Amniotic stem cell (primary cell): Measurements from ENCODE around the gene GLYR1.

Experiments used
- DNase-seq: peaks from one replicate; lab custom pipeline; 2025; lab: John Stamatoyannopoulos, UW

Gene GLYR1

DNA sequence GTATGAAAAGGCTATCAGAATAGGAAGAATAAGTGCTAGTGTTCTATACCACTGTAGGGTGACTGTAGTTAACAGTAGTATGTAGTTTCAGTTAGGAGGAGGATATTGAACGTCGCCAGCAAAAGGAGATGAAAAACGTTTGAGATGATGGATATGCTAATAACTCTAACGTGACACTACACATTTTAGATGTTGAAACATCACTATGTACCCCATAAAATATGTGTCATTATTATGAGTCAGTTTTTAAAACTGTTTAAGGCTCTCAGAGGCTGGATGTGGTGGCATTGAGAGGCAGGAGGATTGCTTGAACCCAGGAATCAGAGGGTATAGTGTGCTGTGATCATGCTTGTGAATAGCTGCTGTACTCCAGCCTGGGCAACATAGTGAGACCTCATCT lies 32.0 kb upstream of the GLYR1 start:
- no peak for DNase-seq

DNA sequence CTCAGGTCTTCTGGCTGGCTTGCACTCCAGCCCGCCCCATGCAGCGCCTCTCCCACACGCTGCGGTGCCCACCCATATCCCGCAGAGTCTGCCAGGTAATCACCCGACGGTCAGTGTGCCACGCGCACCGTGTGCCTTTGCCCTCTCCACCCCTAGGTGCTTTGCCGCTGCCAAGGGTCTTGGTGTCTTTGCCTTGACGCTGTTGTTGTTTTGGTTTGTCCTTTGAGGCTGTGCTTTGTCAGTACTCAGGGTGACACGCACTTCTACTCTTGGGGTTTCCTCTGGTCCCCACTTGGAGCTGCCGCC lies 30.2 kb upstream of the GLYR1 start:
- DNase-seq, result no peak

DNA sequence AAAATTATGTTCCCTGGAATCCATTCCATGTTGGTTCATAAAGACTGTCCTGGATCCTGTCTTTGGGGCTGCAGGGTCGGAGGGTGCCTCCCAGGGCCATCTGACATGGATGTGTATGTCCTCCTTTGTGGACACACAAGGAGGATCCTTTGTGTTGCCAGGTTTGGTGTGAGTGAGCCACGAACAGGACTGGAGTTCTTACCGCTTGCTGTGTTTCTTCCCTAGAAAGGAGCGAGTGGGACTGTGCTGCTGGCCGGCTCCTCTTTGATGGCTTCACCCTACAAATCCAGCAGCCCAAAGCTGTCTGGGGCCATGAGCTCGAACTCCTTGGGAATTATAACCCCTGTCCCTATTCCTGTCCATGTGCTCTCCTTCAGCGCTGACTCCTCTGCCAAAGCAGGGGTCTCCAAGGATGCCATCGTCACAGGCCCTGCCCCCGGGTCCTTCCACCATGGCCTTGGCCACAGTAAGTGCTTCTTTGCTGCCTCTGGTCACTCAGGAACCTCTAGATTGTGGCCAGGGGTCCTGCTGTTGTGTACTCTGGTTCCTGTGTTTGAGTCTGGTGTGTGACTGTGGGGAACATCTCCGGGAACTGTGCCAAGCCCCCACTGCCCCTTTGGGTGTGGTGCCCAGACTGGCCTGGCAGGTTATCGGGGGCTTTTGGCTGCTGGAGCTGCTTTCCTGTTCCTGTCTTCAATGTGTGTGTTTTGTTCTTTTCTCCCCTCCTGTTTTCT lies 29.7 kb upstream of the GLYR1 start:
- no peak for DNase-seq

DNA sequence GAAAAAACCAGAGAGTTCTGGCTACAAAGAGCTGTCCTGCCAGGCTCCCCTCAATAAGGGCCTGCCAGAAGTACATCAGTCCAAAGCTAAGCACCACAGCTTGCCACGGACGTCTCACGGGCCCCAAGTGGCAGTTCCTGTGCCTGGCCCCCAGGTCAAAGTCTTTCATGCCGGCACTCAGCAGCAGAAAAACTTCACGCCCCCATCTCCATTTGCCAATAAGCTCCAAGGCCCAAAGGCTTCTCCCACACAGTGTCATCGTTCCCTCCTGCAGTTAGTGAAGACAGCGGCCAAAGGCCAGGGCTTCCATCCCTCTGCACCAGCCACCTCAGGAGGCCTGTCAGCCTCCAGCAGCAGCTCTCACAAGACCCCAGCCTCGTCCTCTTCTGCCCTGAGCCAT lies 27.6 kb upstream of the GLYR1 start:
- DNase-seq, result no peak

DNA sequence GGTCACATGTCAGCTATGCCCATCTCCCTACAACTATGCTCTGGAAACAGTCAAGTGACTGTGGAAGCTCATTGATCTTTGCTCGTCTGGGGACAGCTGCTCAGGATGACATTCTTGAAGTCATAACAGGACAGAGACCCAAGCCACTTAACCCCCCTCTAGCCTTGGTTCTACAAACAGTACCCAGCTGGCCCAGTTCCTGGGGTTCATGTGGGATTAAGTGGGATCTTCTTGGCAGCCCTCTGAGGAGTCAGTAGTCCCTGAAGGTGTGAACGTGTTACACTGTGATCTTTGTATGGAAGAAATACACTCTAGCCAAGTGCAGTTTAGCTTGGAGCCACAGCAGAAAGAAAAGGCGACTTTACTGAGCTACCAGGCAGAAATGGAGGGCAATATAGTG lies 26.0 kb upstream of the GLYR1 start:
- DNase-seq, result no peak

DNA sequence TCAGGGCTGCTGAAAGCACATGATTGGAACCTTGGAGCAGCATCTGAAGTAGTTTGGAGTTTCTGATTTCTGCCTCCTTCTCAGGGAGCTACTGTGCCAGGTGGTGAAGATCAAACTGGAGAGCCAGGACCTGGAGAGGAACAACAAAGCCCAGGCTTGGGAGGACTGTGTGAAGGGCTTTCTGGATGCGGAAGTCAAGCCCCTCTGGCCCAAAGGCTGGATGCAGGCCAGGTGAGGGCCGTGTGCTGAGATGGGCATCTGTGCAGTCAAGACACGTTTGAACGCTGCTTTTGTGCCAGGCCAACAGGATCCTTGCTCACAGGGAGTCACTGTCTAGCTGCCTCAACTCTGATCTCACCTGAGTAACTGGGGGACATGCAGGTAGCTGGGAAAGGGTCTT lies 24.0 kb upstream of the GLYR1 start:
- DNase-seq, result no peak

DNA sequence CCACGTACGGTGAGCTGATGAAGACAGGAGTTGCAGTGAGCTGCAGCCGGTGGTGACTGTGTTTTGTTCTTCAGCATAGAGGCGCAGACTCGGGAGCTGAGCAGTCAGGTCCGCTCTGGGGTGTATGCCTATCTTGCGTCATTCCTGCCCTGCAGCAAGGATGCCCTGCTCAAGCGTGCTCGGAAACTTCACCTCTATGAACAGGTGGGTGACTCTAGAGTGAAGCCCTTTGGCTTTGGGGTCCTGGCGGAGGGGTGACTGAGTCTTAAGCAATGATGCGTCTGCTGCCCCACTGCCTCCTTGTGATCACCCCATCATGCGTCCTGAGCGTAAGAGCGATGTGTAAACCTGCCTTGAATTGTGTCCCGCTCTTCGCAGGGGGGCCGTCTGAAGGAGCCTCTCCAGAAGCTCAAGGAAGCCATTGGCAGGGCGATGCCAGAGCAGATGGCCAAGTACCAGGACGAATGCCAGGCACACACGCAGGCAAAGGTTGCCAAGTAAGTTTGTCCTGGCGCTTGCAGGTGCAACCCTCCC lies 23.1 kb upstream of the GLYR1 start:
- no peak for DNase-seq

DNA sequence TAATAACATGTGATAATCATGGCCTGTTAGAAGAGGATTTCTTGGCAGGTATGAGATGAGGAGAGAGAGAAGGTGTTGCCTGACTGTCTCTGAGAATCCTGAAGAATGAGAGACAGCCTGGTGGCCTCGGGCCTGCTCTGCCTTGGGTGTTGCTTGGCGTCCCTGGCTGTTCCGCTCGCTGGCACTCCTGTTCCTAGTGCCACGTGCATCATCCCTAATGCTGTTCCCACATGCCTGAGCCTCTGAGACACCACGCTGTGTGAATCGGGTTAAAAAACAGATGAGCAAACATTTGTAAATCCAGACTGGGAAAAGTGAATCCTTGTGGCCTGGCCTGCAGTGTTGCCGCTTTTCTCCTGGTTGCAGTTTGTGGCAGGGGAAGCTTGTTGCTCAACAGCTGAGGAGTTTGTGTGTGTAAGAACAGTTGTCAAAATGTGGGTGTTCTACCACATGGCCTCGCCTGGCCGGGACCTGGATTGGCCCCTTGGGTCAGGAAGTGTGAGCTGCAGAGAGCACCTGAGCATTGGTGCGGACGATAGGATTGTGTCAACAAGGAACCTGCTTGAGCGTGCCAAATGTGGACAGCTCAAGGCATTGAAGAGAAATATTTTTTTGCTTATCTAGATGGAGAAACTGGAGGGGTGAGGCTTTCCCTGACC lies 22.2 kb upstream of the GLYR1 start:
- DNase-seq, result no peak

DNA sequence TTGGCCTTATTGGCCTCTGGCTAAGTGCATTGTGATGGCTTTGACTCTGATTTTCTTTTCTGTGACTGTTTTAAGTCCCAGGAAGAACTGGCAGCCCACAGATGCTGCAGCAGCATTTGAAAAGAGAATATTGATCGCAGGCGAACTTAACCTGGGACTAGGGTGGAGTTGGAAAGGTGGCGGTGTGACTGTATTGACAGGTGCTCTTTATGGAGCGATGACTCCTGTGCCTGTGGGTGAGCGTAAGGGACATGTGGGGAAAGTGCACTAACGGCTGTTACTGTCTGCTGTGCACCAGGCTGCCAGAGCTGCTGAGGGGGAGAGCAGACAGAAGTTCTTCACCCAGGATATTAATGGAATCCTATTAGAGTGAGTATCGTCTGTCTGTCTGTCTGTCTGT lies 21.4 kb upstream of the GLYR1 start:
- DNase-seq, result no peak

DNA sequence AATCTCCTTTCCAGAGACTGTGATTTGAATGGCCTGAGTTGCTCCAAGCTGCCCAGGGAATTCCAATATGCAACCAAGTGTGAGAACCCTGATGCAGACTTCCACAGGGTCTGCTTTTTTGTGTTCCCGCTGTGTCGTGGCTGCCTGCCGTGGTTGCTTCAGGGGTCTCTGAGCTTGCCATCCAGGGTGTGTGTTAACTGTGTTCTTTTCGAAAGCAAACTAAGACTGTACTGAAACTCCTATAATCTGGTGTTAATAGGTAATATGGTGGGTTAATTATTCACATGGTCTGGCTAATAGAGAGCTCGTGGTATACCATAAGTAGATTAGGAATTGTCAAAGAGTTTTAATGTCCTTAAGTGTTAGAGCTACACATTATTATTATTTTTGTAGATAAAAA lies 20.9 kb upstream of the GLYR1 start:
- DNase-seq, result no peak

DNA sequence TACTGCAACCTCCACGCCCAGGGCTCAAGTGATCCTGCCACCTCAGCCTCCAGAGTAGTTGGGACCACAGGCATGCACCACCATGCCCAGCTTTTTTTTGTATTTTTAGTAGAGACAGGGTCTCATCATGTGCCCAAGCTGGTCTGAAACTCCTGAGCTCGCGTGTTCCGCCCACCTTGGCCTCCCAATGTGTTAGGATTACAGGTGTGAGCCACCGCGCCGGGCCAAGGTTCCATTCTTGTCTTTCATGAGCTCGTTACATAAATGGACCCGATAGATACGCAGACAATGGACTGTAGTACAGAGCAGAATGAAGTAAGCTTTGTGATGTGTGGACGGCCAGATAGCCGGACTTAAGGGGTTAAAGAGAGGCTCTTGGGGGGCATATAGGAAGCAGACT lies 19.5 kb upstream of the GLYR1 start:
- DNase-seq, result no peak

DNA sequence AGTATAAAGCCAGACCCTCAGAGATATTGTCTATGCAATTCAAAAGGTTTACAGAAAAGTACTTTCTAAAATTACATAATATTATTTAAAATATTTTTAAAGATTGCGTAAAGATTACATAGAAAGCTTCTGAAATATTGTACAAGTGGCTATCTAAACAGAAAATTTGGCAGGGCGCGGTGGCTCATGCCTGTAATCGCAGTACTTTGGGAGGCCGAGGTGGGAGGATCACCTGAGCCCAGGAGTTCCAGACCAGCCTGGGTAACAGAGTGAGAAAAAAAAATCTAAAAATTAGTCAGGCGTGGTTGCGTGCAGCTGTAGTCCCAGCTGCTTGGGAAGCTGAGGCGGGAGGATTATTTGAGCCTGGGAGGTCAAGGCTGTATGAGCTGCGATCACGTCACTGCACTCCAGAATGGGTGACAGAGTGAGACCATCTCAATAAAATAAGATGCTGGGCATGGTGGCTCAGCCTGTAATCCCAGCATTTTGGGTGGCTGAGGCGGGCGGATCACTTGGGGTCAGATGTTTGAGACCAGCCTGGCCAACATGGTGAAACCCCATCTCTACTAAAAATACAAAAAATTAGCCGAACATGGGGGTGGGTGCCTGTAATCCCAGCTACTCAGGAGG lies 18.3 kb upstream of the GLYR1 start:
- no peak for DNase-seq

DNA sequence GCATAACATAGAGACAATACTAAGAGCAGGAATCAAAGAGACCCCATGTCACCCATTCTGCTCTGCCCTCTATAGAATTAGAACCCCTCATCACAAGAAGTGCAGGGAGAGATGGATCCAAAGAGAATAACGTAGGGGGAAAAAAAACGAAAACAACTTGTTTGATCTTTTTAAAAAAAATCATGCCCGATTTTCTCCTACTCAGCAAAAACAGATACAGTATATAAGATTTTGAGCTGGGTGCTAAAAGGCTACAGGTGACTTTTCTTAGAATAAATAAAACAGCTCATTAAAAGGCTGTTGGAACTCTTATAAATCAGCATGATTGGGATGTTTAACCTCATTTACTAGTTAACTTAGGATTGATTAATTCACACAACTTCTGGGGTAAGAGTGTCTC lies 17.6 kb upstream of the GLYR1 start:
- no peak for DNase-seq

DNA sequence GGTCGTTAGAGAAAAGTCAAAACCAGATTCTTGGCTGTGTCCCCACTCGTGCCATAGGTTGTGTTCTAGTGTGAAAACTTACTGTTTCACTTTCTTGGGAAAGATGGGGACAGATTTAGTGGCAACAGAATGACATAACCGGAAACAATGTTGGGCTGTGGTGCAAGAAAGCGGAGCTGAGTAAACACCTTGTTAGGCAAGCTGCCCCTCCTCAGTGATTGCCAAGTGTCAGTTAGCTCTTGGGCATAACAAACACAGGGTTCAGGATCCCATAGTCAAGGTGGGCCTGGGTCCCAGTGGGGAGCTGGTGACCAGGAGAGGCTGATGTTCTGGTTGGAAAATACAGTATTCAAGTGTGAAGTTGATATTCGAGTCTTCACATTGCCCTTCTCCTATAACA lies 15.6 kb upstream of the GLYR1 start:
- DNase-seq, result no peak

DNA sequence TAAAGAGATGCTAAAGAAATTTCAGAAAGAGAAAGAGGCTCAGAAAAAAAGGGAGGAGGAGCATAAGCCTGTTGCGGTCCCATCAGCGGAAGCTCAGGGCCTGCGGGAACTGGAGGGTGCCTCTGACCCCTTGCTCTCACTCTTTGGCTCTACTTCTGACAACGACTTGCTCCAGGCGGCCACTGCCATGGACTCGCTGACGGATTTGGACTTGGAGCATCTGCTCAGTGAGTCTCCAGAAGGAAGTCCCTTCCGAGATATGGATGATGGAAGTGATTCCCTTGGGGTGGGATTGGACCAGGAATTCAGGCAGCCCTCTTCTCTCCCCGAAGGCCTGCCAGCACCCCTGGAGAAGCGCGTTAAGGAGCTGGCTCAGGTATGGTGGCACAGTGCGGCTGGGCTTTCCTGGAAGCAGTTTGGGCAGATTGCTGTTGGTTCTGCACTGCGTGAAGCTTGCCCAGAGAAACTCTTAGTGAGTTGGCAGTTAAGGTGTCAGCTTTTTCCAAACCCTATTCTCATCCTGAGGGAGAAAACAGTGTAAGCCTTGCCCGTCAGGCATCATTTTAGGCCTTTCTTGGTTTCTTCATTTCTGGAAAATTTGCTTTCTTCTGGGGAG lies 13.7 kb upstream of the GLYR1 start:
- DNase-seq, result no peak

DNA sequence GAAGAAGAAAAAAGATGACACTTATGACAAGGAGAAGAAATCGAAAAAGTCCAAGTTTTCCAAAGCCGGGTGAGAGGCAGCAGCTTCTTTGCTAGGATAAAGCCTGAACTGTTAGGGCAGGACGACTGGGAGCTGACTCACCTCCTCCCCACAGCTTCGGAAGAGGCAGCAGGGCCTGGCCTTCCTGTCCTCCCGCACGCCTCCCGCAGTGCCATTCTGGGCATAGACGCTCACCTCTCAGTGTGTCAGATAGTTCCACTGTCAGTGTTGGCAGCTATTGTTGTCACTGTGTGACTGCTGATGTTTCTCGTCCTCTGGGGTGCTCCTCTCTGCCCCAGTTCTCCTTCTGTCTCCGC lies 12.8 kb upstream of the GLYR1 start:
- no peak for DNase-seq

DNA sequence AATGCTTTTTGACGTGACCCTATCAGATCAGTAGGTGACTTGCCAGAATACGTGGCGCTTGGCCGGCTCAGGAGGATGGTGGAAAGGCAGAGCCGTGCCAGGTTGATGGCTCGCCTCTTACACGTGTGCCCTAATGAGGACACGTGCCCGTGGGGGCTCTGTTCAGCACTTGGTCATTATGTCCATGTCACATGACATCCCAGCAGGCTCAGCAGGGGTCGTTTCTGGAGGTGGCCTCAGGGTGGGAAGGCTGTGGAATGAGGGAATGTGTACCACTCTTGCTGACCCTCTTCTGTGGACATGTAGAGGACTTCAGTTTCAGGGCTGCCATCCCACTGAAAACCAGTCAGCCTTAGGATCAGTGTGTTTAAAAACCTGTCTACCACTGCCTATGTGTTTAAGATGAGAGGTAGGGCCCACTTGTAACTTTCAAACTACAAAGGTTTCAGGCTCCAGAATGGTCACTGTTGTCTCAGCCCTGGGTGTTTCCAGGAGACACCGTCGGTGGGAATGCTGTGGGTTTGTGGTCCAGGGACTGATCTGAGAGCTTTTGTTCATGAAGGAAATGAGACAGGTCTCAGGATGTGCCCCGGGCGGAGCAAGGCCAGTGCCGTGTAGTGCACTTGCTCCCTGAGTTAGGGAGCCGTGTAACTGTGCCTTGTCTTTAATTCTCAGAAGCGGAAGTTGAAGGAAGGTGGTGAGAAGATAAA lies 12.3 kb upstream of the GLYR1 start:
- DNase-seq, result no peak

DNA sequence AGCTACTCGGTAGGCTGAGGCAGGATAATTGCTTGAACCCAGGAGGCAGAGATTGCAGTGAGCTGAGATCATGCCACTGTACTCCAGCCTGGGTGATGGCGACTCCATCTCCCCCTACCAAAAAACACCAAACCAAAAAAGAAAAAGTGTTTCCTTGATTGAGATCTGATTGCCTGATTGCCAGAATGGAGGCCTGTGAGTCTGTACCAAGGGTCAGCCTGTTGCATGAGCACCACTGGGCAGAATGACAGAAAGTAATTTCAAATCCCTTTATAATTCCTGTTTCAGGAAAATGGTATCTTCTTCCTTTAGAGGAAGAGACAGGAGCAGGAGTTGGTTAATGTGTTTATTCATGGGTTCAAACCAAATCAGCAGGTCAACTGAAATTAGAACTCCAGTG lies 8.7 kb upstream of the GLYR1 start:
- DNase-seq, result no peak

DNA sequence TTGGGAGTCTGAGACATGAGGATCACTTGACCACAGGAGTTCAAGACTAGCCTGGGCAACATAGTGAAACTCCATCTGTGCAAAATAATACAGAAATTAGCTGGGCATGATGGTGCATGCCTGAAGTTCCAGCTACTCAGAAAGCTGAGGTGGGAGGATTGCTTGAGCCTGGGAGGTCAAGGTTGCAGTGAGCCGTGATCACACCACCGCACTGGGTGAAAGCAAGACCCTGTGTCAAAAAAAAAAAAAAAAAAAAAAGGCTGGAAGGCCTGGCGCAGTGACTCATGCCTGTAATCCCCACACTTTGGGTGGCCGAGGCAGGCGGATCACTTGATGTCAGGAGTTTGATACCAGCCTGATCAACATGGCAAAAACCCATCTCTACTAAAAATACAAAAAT lies 8.3 kb upstream of the GLYR1 start:
- DNase-seq, result no peak

DNA sequence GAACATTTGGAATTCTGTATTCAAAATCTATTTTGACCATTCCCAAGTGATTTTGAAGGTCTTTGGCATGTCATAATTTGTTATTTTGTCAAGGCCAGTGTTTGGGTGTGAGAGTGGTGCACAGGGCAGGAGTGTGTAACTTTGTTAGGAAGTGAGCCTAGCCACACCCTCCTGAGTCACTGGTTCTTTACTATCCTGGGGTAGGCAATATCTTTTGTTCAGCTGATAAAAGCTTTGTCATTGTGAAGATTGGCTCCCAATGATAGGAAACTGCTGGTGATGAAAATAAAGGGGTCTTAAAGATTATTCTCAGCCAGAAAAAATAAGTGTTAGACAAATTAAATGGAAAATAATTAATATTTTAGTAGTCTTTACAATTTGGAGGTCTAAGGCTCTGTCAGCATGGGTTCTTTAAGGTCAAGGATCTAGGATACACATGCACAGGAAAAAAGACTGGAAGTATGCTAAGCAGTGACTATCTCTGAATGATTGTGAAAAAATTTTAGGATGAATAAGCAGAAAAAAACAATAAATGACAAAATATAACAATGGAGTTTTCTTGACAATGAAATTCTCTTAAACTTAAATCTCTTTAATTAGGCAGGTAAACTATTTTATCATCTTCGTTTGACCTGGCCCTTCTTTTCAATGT lies 5.3 kb upstream of the GLYR1 start:
- no peak for DNase-seq

DNA sequence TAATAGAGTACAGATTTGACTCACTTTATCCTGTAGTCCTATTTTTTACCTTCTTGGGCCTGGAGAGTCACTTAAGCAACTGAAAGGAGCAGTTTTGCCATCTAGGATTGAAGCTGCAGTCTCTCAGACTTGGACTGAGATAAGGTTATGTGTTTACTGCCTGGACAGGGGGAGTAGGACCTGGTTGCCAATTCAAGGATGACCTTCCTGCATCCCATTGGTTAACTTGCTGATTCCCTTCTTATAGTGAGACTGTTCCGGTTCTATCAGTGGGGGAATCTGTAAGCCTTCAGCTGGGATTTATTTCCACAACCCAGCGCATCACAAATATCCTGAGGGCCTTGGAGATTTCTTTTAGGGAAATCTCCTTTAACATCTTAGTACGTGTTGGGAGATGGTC lies 3.1 kb upstream of the GLYR1 start:
- DNase-seq, result no peak
